ENCODE results near the gene DDX28. TPM values are rescaled to one million over a fixed set of nuclear protein-coding genes. Genes with fewer than 3 reads are reported as not detected.

Gene DDX28
- total and polyA plus RNA-seq, 9 of the 15 experiments (the other 6 are each of a cell fraction or from before 2014, with no cell fraction given): 2.8 to 24.5 (median 15.9) TPM

DNA sequence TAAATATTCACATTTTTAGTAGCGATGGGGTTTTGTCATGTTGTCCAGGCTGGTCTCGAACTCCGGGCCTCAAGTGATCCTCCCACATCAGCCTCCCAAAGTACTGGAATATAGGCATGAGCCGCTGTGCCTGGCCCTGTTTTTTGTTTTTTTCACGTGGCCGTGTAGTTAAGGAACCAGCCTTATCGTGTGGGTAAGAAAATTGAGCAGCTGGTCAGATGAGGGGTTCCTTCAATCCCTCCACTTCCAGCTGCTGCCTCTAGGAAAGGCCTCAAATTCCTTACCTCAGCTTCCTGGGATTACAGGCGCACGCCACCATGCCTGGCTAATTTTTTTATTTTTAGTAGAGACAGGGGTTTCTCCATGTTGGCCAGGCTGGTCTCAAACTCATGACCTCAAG, 17.8 kb downstream of the DDX28 start:
- CTCF ChIA-PET (ENCODE audit: low intra/inter-chr PET ratio): interaction anchor here (1.6 kb wide), 1 partner anchor 11 kb away, joined by 5 read pairs; no protein-coding TSS in a partner anchor
- in situ Hi-C loops (cut with MboI) (no loop called here), intact Hi-C loops (cut with micrococcal nuclease) (no loop called here)
- Histone ChIP-seq H3K9ac (ENCODE audit: insufficient read depth in 1 of 2, low read depth in 2 of 2, low read length in 2 of 2) (peak overlapping the region in 1 of 2 experiments; percentile 30; a peak in 1 of 4 replicates), H3K9me1 (ENCODE audit: control insufficient read depth, insufficient read depth, low read length) (no peaks in the 10 kb centered on the region), H3K9me3 (replicated peaks; ENCODE audit: control insufficient read depth, insufficient read depth, low read depth, low read length) (no peaks in the 10 kb centered on the region), H3K4me1 (replicated peaks in 1 of 2; ENCODE audit: control insufficient read depth in 2 of 2, insufficient read depth in 2 of 2, low read length in 2 of 2) (peaks cover 0 to 4% of the 10 kb centered on the region in 2 experiments; a peak in 2 of 5 replicates), H3K4me2 (ENCODE audit: insufficient read depth, low read length) (no peak overlapping the region), H3K4me3 (no peak overlapping the region), H3K27ac (ENCODE audit: extremely low read depth, low read depth, low read length) (no peak overlapping the region), H3K79me2 (ENCODE audit: control insufficient read depth, insufficient read depth, low read length) (no peaks in the 10 kb centered on the region), H3K36me3 (ENCODE audit: control insufficient read depth, insufficient read depth, low read length) (no peaks in the 10 kb centered on the region), H4K20me1 (replicated peaks; ENCODE audit: control insufficient read depth, insufficient read depth, low read length) (no peaks in the 10 kb centered on the region), H2AFZ (ENCODE audit: low read depth, low read length) (peak overlapping the region; percentile 81; the same call in 1 of the 2 replicates), H3K27me3 (ENCODE audit: control insufficient read depth in 2 of 2, insufficient read depth in 2 of 2, low read length in 2 of 2) (no peaks in the 10 kb centered on the region)
- DNase-seq (ENCODE audit: extremely low read depth in 1 of 4, low spot score in 3 of 4) (no peak), FAIRE-seq (no peak), ATAC-seq (no peak)
- no TSS peak for BruUV-seq (replicated peaks)
- WGBS (ENCODE audit: insufficient coverage, low coverage, missing lambda C conversion rate): 69% methylated on average over 9 of the region's 9 CpGs
- no peak for TF ChIP-seq SNRNP70 (optimal IDR thresholded peaks at IDR 0.05; ENCODE audit: low read depth, low read length)
- no peak for TF ChIP-seq FOXK1 (CRISPR knock-in tag; IDR thresholded peaks at IDR 0.05; ENCODE audit: borderline replicate concordance)
- no peak for TF ChIP-seq NRF1 (conservative IDR thresholded peaks at IDR 0.05 in 1 of 2, IDR thresholded peaks at IDR 0.05 in 1 of 2)
- no peak for TF ChIP-seq PHB (CRISPR knock-in tag; IDR thresholded peaks at IDR 0.05)
- TF ChIP-seq DPF2 (IDR thresholded peaks at IDR 0.05): no peak
- TF ChIP-seq RAD51 (IDR thresholded peaks at IDR 0.05; ENCODE audit: borderline replicate concordance, low read depth): no peak
- TF ChIP-seq, protein P1, sequence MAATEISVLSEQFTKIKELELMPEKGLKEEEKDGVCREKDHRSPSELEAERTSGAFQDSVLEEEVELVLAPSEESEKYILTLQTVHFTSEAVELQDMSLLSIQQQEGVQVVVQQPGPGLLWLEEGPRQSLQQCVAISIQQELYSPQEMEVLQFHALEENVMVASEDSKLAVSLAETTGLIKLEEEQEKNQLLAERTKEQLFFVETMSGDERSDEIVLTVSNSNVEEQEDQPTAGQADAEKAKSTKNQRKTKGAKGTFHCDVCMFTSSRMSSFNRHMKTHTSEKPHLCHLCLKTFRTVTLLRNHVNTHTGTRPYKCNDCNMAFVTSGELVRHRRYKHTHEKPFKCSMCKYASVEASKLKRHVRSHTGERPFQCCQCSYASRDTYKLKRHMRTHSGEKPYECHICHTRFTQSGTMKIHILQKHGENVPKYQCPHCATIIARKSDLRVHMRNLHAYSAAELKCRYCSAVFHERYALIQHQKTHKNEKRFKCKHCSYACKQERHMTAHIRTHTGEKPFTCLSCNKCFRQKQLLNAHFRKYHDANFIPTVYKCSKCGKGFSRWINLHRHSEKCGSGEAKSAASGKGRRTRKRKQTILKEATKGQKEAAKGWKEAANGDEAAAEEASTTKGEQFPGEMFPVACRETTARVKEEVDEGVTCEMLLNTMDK (IDR thresholded peaks at IDR 0.05; ENCODE audit: borderline replicate concordance, insufficient read depth, low read depth, low read length, poor library complexity, severe bottlenecking): no peak
- no peak for TF ChIP-seq ZNF699 (CRISPR knock-in tag; IDR thresholded peaks at IDR 0.05; ENCODE audit: insufficient replicate concordance)
- TF ChIP-seq NEUROD1 (IDR thresholded peaks at IDR 0.05; ENCODE audit: borderline replicate concordance, low read depth, low read length, partially characterized antibody): no peak
- TF ChIP-seq BRF1 (IDR thresholded peaks at IDR 0.05; ENCODE audit: borderline replicate concordance, extremely low read depth, insufficient read length): no peak
- no peak for TF ChIP-seq TBP (optimal IDR thresholded peaks at IDR 0.05; ENCODE audit: low read depth, low read length)
- TF ChIP-seq, protein P2, sequence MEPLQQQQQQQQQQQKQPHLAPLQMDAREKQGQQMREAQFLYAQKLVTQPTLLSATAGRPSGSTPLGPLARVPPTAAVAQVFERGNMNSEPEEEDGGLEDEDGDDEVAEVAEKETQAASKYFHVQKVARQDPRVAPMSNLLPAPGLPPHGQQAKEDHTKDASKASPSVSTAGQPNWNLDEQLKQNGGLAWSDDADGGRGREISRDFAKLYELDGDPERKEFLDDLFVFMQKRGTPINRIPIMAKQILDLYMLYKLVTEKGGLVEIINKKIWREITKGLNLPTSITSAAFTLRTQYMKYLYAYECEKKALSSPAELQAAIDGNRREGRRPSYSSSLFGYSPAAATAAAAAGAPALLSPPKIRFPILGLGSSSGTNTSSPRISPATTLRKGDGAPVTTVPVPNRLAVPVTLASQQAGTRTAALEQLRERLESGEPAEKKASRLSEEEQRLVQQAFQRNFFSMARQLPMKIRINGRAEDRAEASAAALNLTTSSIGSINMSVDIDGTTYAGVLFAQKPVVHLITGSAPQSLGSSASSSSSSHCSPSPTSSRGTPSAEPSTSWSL (CRISPR knock-in tag; IDR thresholded peaks at IDR 0.05; ENCODE audit: borderline replicate concordance): no peak
- no peak for TF ChIP-seq RBM22 (IDR thresholded peaks at IDR 0.05; ENCODE audit: low read depth, low read length, poor library complexity, severe bottlenecking)
- no peak for TF ChIP-seq RHOXF2B (CRISPR knock-in tag; conservative IDR thresholded peaks at IDR 0.05)
- POLR2A ChIA-PET: interaction anchor here (0.6 to 3.2 kb wide), 5 partner anchors 9 to 252 kb away, joined by 3 to 13 read pairs (median 5); partner anchors contain the start of genes DDX28, DPEP2NB and DUS2

All from K562 (cell line).